Astrocyte (in vitro differentiated cells and primary cell): Measurements from ENCODE around the gene C1orf174. TPM values are rescaled to one million over a fixed set of nuclear protein-coding genes. Genes with fewer than 3 reads are reported as not detected.

Source experiments
- DNase-seq: peaks from one replicate; pipeline ENCODE4 v3.0.0-alpha.2; 2010; ENCODE audit warnings: low read depth
- FAIRE-seq: peaks from 2 replicates; lab custom pipeline; 2011; peaks lifted over from hg19 to GRCh38; lab: Jason Lieb, UNC
- H2AFZ ChIP-seq: 2 replicates; pipeline ENCODE4 v1.6.0; 2012; ENCODE audit warnings: low read depth, low read length, inconsistent platforms
- H3K27ac ChIP-seq: 2 replicates; pipeline ENCODE4 v1.5.1; 2011; ENCODE audit warnings: low read depth, low read length, inconsistent platforms
- H3K27me3 ChIP-seq: 2 replicates; pipeline ENCODE4 v1.6.0; 2011; ENCODE audit warnings: low read length, inconsistent platforms; ENCODE audit not compliant: insufficient read depth
- H3K36me3 ChIP-seq: 2 replicates; pipeline ENCODE4 v1.5.1; 2011; ENCODE audit warnings: low read length, inconsistent platforms; ENCODE audit not compliant: insufficient read depth
- H3K4me1 ChIP-seq: 2 replicates; pipeline ENCODE4 v1.5.1; 2011; ENCODE audit warnings: low read length, inconsistent platforms; ENCODE audit not compliant: insufficient read depth
- H3K4me2 ChIP-seq: 2 replicates; pipeline ENCODE4 v1.6.0; 2012; ENCODE audit warnings: low read length, inconsistent platforms
- H3K4me3 ChIP-seq: 2 replicates; pipeline ENCODE4 v1.5.1; 2011; ENCODE audit warnings: low read depth, mild to moderate bottlenecking, low read length, inconsistent platforms; ENCODE audit not compliant: insufficient read depth
- H3K79me2 ChIP-seq: 2 replicates; pipeline ENCODE4 v1.6.0; 2012; ENCODE audit warnings: mild to moderate bottlenecking, low read length, inconsistent platforms; ENCODE audit not compliant: insufficient read depth
- H3K9ac ChIP-seq: 2 replicates; pipeline ENCODE4 v1.6.0; 2012; ENCODE audit warnings: mild to moderate bottlenecking, low read length, inconsistent platforms
- H3K9me3 ChIP-seq: 2 replicates; pipeline ENCODE4 v1.5.1; 2012; ENCODE audit warnings: low read depth, mild to moderate bottlenecking, low read length, inconsistent platforms; ENCODE audit not compliant: insufficient read depth
- H4K20me1 ChIP-seq: 2 replicates; pipeline ENCODE4 v1.6.0; 2012; ENCODE audit warnings: low read length, inconsistent platforms; ENCODE audit not compliant: insufficient read depth
- H3K27ac Mint-ChIP-seq: one replicate; pipeline ENCODE4 v1.8.0; 2021; ENCODE audit warnings: mild to moderate bottlenecking, mixed read lengths; ENCODE audit not compliant: unreplicated experiment
- H3K27me3 Mint-ChIP-seq: one replicate; pipeline ENCODE4 v1.8.0; 2021; ENCODE audit warnings: low read depth, mixed read lengths; ENCODE audit not compliant: unreplicated experiment
- H3K36me3 Mint-ChIP-seq: one replicate; pipeline ENCODE4 v1.8.0; 2021; ENCODE audit warnings: low read depth, mixed read lengths; ENCODE audit not compliant: unreplicated experiment
- H3K4me1 Mint-ChIP-seq: one replicate; pipeline ENCODE4 v1.8.0; 2021; ENCODE audit warnings: low read depth, mixed read lengths; ENCODE audit not compliant: unreplicated experiment
- H3K4me3 Mint-ChIP-seq: one replicate; pipeline ENCODE4 v1.8.0; 2021; ENCODE audit warnings: mild to moderate bottlenecking, moderate library complexity, mixed read lengths; ENCODE audit not compliant: unreplicated experiment
- H3K9me3 Mint-ChIP-seq: one replicate; pipeline ENCODE4 v1.8.0; 2021; ENCODE audit warnings: mild to moderate bottlenecking, mixed read lengths; ENCODE audit not compliant: unreplicated experiment
- CTCF ChIP-seq: IDR thresholded peaks from 2 replicates; pipeline ENCODE4 v1.5.1; 2011; ENCODE audit warnings: low read depth, mild to moderate bottlenecking, inconsistent platforms, low read length, moderate library complexity; ENCODE audit not compliant: insufficient read depth
- EZH2 ChIP-seq: IDR thresholded peaks from 2 replicates; pipeline ENCODE4 v1.6.1; 2012; ENCODE audit warnings: mild to moderate bottlenecking, low read length, inconsistent platforms; ENCODE audit not compliant: insufficient read depth
- total RNA-seq: library from RNA; stranded (reverse); gene quantifications from 2 replicates; pipeline ENCODE4 v1.2.1, GENCODE V29; 2021

C1orf174 gene
- total RNA-seq, 1 donor from 2014 or later: 26.1 TPM

GRCh38 chr1:3888301-3888700 lies 11.8 kb downstream of the C1orf174 start:
- FAIRE-seq: no peak
- Mint-ChIP-seq H3K4me1 (no peaks in the 10 kb centered on the region), H3K27me3 (no peaks in the 10 kb centered on the region), H3K27ac (no peak overlapping the region), H3K4me3 (no peak overlapping the region), H3K9me3 (no peaks in the 10 kb centered on the region), H3K36me3 (peaks cover 22% of the 10 kb centered on the region)
- no peak overlapping the region for H3K4me2 ChIP-seq
- peaks cover 12% of the 10 kb centered on the region for H4K20me1 ChIP-seq
- H3K27ac ChIP-seq: no peak overlapping the region
- H3K4me1 ChIP-seq: no peaks in the 10 kb centered on the region
- H2AFZ ChIP-seq: no peak overlapping the region
- H3K27me3 ChIP-seq: no peaks in the 10 kb centered on the region
- no peak for DNase-seq
- peaks cover 27% of the 10 kb centered on the region for H3K36me3 ChIP-seq
- H3K9ac ChIP-seq: no peak overlapping the region
- no peaks in the 10 kb centered on the region for H3K9me3 ChIP-seq
- peaks cover 14% of the 10 kb centered on the region for H3K79me2 ChIP-seq
- H3K4me3 ChIP-seq: no peak overlapping the region
- no peak for TF ChIP-seq EZH2
- TF ChIP-seq CTCF: no peak

- no peak overlapping the region for H2AFZ ChIP-seq
- Mint-ChIP-seq H3K27me3 (no peaks in the 10 kb centered on the region), H3K27ac (no peak overlapping the region), H3K9me3 (no peaks in the 10 kb centered on the region), H3K36me3 (peaks cover 19% of the 10 kb centered on the region), H3K4me3 (no peak overlapping the region), H3K4me1 (no peaks in the 10 kb centered on the region)
- H3K4me2 ChIP-seq: no peak overlapping the region
- no peaks in the 10 kb centered on the region for H3K9me3 ChIP-seq
- H3K9ac ChIP-seq: no peak overlapping the region
- peaks cover 27% of the 10 kb centered on the region for H3K36me3 ChIP-seq
- no peaks in the 10 kb centered on the region for H3K27me3 ChIP-seq
- FAIRE-seq (no peak), DNase-seq (no peak)
- TF ChIP-seq CTCF (no peak), EZH2 (no peak)
- no peaks in the 10 kb centered on the region for H3K4me1 ChIP-seq
- H3K4me3 ChIP-seq: no peak overlapping the region
- peaks cover 4% of the 10 kb centered on the region for H4K20me1 ChIP-seq
- peaks cover 6% of the 10 kb centered on the region for H3K79me2 ChIP-seq
- no peak overlapping the region for H3K27ac ChIP-seq
These were observed 13.4 kb downstream of the C1orf174 start for GRCh38 chr1:3886691-3887090.

GRCh38 chr1:3886106-3886670 lies 13.9 kb downstream of the C1orf174 start:
- FAIRE-seq: no peak

More at GRCh38 chr1:3886106-3886670, 13.9 kb downstream of the C1orf174 start:
- Histone ChIP-seq H3K9me3 (no peaks in the 10 kb centered on the region), H3K4me3 (no peak overlapping the region), H4K20me1 (peaks cover under 1% of the 10 kb centered on the region), H3K79me2 (peaks cover 2% of the 10 kb centered on the region), H3K27me3 (no peaks in the 10 kb centered on the region), H3K9ac (no peak overlapping the region), H3K27ac (no peak overlapping the region), H3K4me2 (no peak overlapping the region), H2AFZ (no peak overlapping the region), H3K4me1 (no peaks in the 10 kb centered on the region), H3K36me3 (peaks cover 27% of the 10 kb centered on the region)
- Mint-ChIP-seq H3K4me3 (no peak overlapping the region), H3K27ac (no peak overlapping the region), H3K4me1 (no peaks in the 10 kb centered on the region), H3K27me3 (no peaks in the 10 kb centered on the region), H3K36me3 (peaks cover 19% of the 10 kb centered on the region), H3K9me3 (no peaks in the 10 kb centered on the region)
- TF ChIP-seq EZH2: no peak
- TF ChIP-seq CTCF: no peak
- no peak for DNase-seq
